ENCODE measurements around the gene ZNF296.

ZNF296 gene

GRCh38 chr19:45058622-45059159 lies 17.6 kb downstream of the ZNF296 start:
- no peak for DNase-seq (ENCODE audit: low read depth)

GRCh38 chr19:45057444-45057843 lies 18.8 kb downstream of the ZNF296 start:
- DNase-seq (ENCODE audit: low read depth): no peak

- DNase-seq (ENCODE audit: low read depth): no peak
These were observed 19.4 kb downstream of the ZNF296 start for GRCh38 chr19:45056831-45057230.

DNA sequence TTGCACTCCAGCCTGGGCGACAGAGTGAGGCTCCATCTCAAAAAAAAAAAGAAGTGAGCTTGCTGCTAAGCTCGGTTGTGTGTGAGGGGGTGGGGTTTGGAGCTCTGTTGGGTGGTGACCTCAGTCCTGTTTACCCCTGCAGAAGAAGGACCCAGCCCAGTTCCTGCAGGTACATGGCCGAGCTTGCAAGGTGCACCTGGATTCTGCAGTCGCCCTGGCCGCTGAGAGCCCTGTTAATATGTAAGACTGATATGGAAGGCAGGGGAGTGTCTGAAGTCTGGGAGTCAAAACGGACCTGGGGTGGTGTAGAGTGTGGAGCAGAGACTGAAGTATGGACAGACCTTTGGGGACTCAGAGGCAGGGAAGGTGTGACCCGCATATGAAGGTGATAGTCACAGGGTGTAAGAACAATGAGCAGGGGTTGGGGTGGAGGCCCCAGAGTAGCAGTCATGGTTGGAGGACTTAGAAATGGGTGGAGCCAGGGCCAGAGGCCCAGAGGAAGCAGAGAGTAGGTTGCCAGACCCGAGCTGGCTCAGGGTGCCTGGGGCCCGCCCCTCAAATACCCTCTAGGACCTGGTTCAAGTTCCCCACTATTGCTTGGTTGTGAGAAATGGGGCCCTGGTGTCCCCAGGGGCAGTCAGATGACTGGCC lies 24.2 kb downstream of the ZNF296 start:
- no peak for DNase-seq (ENCODE audit: low read depth)

- no peak for DNase-seq (ENCODE audit: low read depth)
These were observed 26.2 kb downstream of the ZNF296 start for GRCh38 chr19:45050036-45050435.

DNA sequence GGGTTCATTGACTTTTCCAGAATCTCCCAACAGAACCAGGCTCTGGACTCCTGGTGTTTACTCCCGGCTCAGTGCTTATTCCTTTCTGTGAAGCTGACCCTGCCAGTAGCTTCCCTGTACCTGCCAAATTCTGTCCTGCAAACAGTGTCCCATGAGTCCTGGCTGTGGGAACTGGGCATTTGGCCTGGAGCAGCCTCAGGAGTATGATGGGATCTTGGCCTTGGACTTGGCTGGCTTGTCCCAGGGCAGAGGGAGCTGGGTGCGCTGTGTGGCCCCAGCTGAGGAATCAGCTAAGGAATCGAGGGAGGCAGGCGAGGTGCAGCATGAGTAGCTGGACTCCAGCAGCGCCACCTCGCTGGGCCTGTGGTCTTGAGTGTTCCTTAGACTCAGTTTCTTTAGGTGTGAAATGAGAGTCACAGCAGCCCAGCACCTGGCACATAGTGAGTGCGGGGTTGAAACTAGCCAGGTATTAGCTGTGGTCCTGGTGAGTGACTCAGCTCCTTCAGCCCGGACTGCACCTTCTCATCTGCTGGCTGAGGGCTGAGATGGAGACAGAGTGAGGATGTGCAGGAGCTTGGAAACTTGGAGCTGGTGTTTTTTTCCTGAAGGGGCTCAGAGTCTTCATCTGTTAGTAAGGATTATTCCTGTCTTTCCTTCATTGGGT lies 27.1 kb downstream of the ZNF296 start:
- DNase-seq (ENCODE audit: low read depth): no peak

- no peak for DNase-seq (ENCODE audit: low read depth)
These were observed 29.0 kb downstream of the ZNF296 start for GRCh38 chr19:45047188-45047797.

- no peak for DNase-seq (ENCODE audit: low read depth)
These were observed 29.9 kb downstream of the ZNF296 start for GRCh38 chr19:45046355-45046754.

GRCh38 chr19:45045671-45046353 lies 30.5 kb downstream of the ZNF296 start:
- no peak for DNase-seq (ENCODE audit: low read depth)

DNA sequence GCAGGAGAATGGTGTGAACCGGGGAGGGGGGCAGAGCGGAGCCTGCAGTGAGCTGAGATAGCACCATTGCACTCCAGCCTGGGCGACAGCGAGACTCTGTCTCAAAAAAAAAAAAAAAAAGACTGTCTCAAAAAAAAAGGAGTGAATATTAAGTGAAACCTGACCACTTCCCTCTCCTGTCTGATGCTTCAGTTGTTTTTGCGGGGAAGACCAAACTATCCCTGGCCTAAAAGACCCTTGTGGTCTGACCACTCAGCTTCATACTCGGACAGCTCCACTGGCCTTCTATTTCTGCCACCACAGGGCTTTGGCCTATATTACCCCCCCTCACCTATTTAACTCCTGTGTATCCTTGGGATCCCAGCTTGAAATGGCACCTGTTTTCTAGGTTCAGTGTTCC lies 35.2 kb downstream of the ZNF296 start:
- DNase-seq (ENCODE audit: low read depth): no peak

- DNase-seq (ENCODE audit: low read depth): no peak
These were observed 36.1 kb downstream of the ZNF296 start for GRCh38 chr19:45040059-45040771.

- peak; percentile 82 for DNase-seq (ENCODE audit: low read depth)
These were observed 37.1 kb downstream of the ZNF296 start, which contains the start of gene CLASRP for GRCh38 chr19:45038931-45039893. TSS of gene CLASRP (plus strand) at chr19:45039045. CDS start at chr19:45040213, 1,168 bp downstream.

GRCh38 chr19:45037393-45038169 lies 38.7 kb downstream of the ZNF296 start:
- no peak for DNase-seq (ENCODE audit: low read depth)

- DNase-seq (ENCODE audit: low read depth): no peak
These were observed 40.5 kb downstream of the ZNF296 start for GRCh38 chr19:45035755-45036154.

GRCh38 chr19:45032421-45032820 lies 43.9 kb downstream of the ZNF296 start:
- no peak for DNase-seq (ENCODE audit: low read depth)

GRCh38 chr19:45030825-45031224 lies 45.5 kb downstream of the ZNF296 start:
- no peak for DNase-seq (ENCODE audit: low read depth)

GRCh38 chr19:45027371-45027770 lies 48.9 kb downstream of the ZNF296 start:
- no peak for DNase-seq (ENCODE audit: low read depth)

GRCh38 chr19:45025264-45025663 lies 51.0 kb downstream of the ZNF296 start:
- DNase-seq (ENCODE audit: low read depth): no peak

DNA sequence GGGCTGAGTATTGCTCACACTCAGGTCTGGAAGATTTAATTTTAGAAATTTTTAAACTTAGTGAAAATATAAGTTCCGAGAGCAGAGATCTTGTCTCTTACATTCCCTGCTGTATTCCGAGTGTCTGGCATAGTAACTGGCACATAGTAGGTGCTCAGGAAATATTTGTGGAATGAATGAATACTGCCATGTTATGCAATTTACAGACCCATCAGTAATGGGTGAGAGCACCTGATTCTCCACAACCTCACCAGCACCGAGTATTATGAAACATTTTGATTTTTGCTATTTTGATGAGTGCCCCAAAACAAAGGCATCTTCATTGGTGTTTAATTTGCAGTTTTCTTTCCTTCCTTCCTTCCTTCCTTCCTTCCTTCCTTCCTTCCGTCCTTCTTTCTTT lies 53.2 kb downstream of the ZNF296 start:
- DNase-seq (ENCODE audit: low read depth): no peak

- DNase-seq (ENCODE audit: low read depth): no peak
These were observed 54.3 kb downstream of the ZNF296 start for GRCh38 chr19:45021971-45022370.
